SK-N-SH (cell line): ENCODE measurements around the gene BMPR1A. TPM values are rescaled to one million over a fixed set of nuclear protein-coding genes. Genes with fewer than 3 reads are reported as not detected.

Source experiments
- CTCF ChIA-PET: fragments of 300-600, 350-600 bp; formaldehyde crosslinking; extraction: SDS; loops from one replicate; lab custom pipeline; 2021; lab: Yijun Ruan, JAX
- POLR2A ChIA-PET: fragments of 350-600 bp; sonication (Branson Sonifier 250); formaldehyde crosslinking; extraction: SDS; loops from one replicate; lab custom pipeline; 2020; ENCODE audit warnings: antibody characterized with exemption, inconsistent platforms; lab: Yijun Ruan, JAX
- DNase-seq: peaks from one replicate; pipeline ENCODE4 v3.0.0; 2012
- H2AFZ ChIP-seq: fragments of 200-600 bp; sonication (generic); 2 replicates; pipeline ENCODE4 v1.8.1; 2016; ENCODE audit warnings: antibody characterized with exemption, mild to moderate bottlenecking, low read depth
- H3F3A ChIP-seq: fragments of 200-600 bp; sonication (generic); replicated peaks from 2 replicates; pipeline ENCODE3; 2016; ENCODE audit warnings: antibody characterized with exemption, mild to moderate bottlenecking; ENCODE audit not compliant: insufficient read depth
- H3K27ac ChIP-seq, 2 experiments: fragments of 200-500 bp in 1 of 2; fragments of 200-600 bp in 1 of 2; sonication (Bioruptor generic) in 1 of 2; sonication (generic), shearing (Covaris generic) in 1 of 2; 2 replicates each; pipeline versions ENCODE4 v1.5.1 to v1.6.1; 2014 to 2016; ENCODE audit warnings: low read depth in 2 of 2, inconsistent platforms in 1 of 2, low read length in 1 of 2, mild to moderate bottlenecking in 1 of 2, mixed read lengths in 1 of 2
- H3K27me3 ChIP-seq: fragments of 200-600 bp; sonication (generic), shearing (Covaris generic); 2 replicates; pipeline ENCODE4 v1.6.1; 2016; ENCODE audit warnings: mixed run types; ENCODE audit not compliant: insufficient read depth
- H3K36me3 ChIP-seq, 2 experiments: fragments of 200-500 bp in 1 of 2; fragments of 200-600 bp in 1 of 2; sonication (Bioruptor generic) in 1 of 2; sonication (generic) in 1 of 2; replicated peaks in 1 of 2; 2 replicates each; pipeline versions ENCODE3 to v1.5.1; 2014 to 2016; ENCODE audit warnings: low read length in 1 of 2, mild to moderate bottlenecking in 1 of 2; ENCODE audit not compliant: insufficient read depth in 2 of 2, control insufficient read depth in 1 of 2
- H3K4me1 ChIP-seq, 2 experiments: fragments of 200-500 bp in 1 of 2; fragments of 200-600 bp in 1 of 2; sonication (Bioruptor generic) in 1 of 2; sonication (generic), shearing (Covaris generic) in 1 of 2; 2 replicates each; pipeline versions ENCODE4 v1.5.1 to v1.6.1; 2014 to 2016; ENCODE audit warnings: low read depth in 1 of 2, low read length in 1 of 2, mixed run types in 1 of 2; ENCODE audit not compliant: insufficient read depth in 2 of 2, control insufficient read depth in 1 of 2
- H3K4me2 ChIP-seq: fragments of 200-600 bp; sonication (generic), shearing (Covaris generic); 2 replicates; pipeline ENCODE4 v1.6.1; 2017; ENCODE audit warnings: mixed run types
- H3K4me3 ChIP-seq, 2 experiments: fragments of 200-500 bp in 1 of 2; fragments of 200-600 bp in 1 of 2; sonication (Bioruptor generic) in 1 of 2; sonication (generic), shearing (Covaris generic) in 1 of 2; 2 replicates each; pipeline versions ENCODE4 v1.5.1 to v1.8.1; 2014 to 2016; ENCODE audit warnings: low read depth in 2 of 2, inconsistent platforms in 1 of 2, low read length in 1 of 2, mild to moderate bottlenecking in 1 of 2, mixed read lengths in 1 of 2, moderate library complexity in 1 of 2
- H3K79me2 ChIP-seq: fragments of 200-600 bp; sonication (generic); 2 replicates; pipeline ENCODE4 v1.8.1; 2017; ENCODE audit warnings: mild to moderate bottlenecking; ENCODE audit not compliant: insufficient read depth
- H3K9ac ChIP-seq: fragments of 200-600 bp; sonication (generic); 2 replicates; pipeline ENCODE4 v1.6.1; 2017; ENCODE audit warnings: mixed run types
- H3K9me2 ChIP-seq: fragments of 200-600 bp; sonication (generic); 2 replicates; pipeline ENCODE4 v1.6.1; 2017; ENCODE audit warnings: mixed run types
- H3K9me3 ChIP-seq: fragments of 200-600 bp; sonication (generic); 2 replicates; pipeline ENCODE4 v1.6.1; 2017; ENCODE audit warnings: mixed run types, mild to moderate bottlenecking, moderate library complexity
- H4K20me1 ChIP-seq: fragments of 200-600 bp; sonication (generic); 2 replicates; pipeline ENCODE4 v1.6.1; 2017; ENCODE audit warnings: mild to moderate bottlenecking, mixed run types; ENCODE audit not compliant: insufficient read depth
- CHD2 ChIP-seq: fragments of 150-350 bp; IDR thresholded peaks from 2 replicates; pipeline ENCODE4 v1.6.1; 2018; ENCODE audit warnings: low read length; ENCODE audit not compliant: partially characterized antibody
- EZH2phosphoT487 ChIP-seq: fragments of 200-600 bp; sonication (generic); IDR thresholded peaks from 2 replicates; pipeline ENCODE4 v1.6.1; 2017; ENCODE audit warnings: low read depth, mixed run types, mild to moderate bottlenecking, antibody characterized with exemption, moderate library complexity, borderline replicate concordance
- FOSL2 ChIP-seq: IDR thresholded peaks from 2 replicates; pipeline ENCODE4 v1.4.0; 2012; ENCODE audit warnings: low read depth, mild to moderate bottlenecking, moderate library complexity, borderline replicate concordance
- FOXJ3 ChIP-seq: sonication (generic); formaldehyde crosslinking; IDR thresholded peaks from 2 replicates; pipeline ENCODE4 v1.5.1; 2020; ENCODE audit warnings: mild to moderate bottlenecking, missing genetic modification reagents
- GABPA ChIP-seq: IDR thresholded peaks from 2 replicates; pipeline ENCODE4 v1.4.0; 2012; ENCODE audit warnings: low read depth, mild to moderate bottlenecking
- IRF3 ChIP-seq: fragments of 150-350 bp; IDR thresholded peaks from 2 replicates; pipeline ENCODE4 v1.6.1; 2016; ENCODE audit warnings: mild to moderate bottlenecking, low read depth, low read length
- NRF1 ChIP-seq: IDR thresholded peaks from 2 replicates; pipeline ENCODE4 v1.6.1; 2012; ENCODE audit warnings: low read depth, mild to moderate bottlenecking, low read length
- PBX3 ChIP-seq: IDR thresholded peaks from 2 replicates; pipeline ENCODE4; 2012
- POLR2AphosphoS5 ChIP-seq: IDR thresholded peaks from 2 replicates; pipeline ENCODE4 v1.6.1; 2012; ENCODE audit warnings: low read depth, low read length
- RFX5 ChIP-seq: IDR thresholded peaks from 2 replicates; pipeline ENCODE4 v1.6.1; 2012; ENCODE audit warnings: mild to moderate bottlenecking, improper control_type of control experiment, low read length
- RXRA ChIP-seq: IDR thresholded peaks from 2 replicates; pipeline ENCODE4 v1.4.0; 2012; ENCODE audit warnings: low read depth, mild to moderate bottlenecking, borderline replicate concordance
- SIN3A ChIP-seq: IDR thresholded peaks from 2 replicates; pipeline ENCODE4 v1.6.1; 2012; ENCODE audit warnings: low read depth, mild to moderate bottlenecking, low read length, moderate library complexity, borderline replicate concordance
- SMC3 ChIP-seq: IDR thresholded peaks from 2 replicates; pipeline ENCODE4 v1.6.1; 2012; ENCODE audit warnings: low read depth, low read length, improper control_type of control experiment
- ZBTB33 ChIP-seq: IDR thresholded peaks from 2 replicates; pipeline ENCODE4 v1.4.0; 2012; ENCODE audit warnings: low read depth, borderline replicate concordance
- WGBS: methylation state at CpG from one replicate; pipeline ENCODE4 v1.1.6; 2017; ENCODE audit warnings: low lambda C conversion rate; 5-methylcytosine and 5-hydroxymethylcytosine counted together
- polyA plus RNA-seq, 3 experiments: library from polyadenylated mRNA; depleted of rRNA; stranded (reverse); fragments of >200 nt; gene quantifications; 2 replicates each; pipeline ENCODE4 v1.2.3, GENCODE V29; 2012

BMPR1A gene
- polyA plus RNA-seq, 1 of the 3 experiments (the other 2 are of a cell fraction) = 12.7 TPM

GRCh38 chr10:86727470-86727869, 28.9 kb upstream of the BMPR1A start (continued):
- TF ChIP-seq EZH2phosphoT487 = no peak
- no peak for TF ChIP-seq RFX5
- no peak for TF ChIP-seq PBX3

- TF ChIP-seq GABPA = no peak
- no peak for TF ChIP-seq FOXJ3 (CRISPR knock-in tag)
- no peak for TF ChIP-seq SMC3
- no peak for TF ChIP-seq ZBTB33
- no peak for TF ChIP-seq SIN3A
- no peak for TF ChIP-seq IRF3
- TF ChIP-seq RXRA = no peak
- no peak for TF ChIP-seq POLR2AphosphoS5
- no peak for TF ChIP-seq NRF1
- no peak for TF ChIP-seq CHD2
- TF ChIP-seq FOSL2 = no peak
- no peaks in the 10 kb centered on the region for H4K20me1 ChIP-seq
- H3K79me2 ChIP-seq = no peaks in the 10 kb centered on the region
- H3K27ac ChIP-seq = no peak overlapping the region
- H3K9ac ChIP-seq = no peak overlapping the region
- WGBS = 86% methylated on average over 3 of the region's 3 CpGs
- POLR2A ChIA-PET = no interaction called here
- CTCF ChIA-PET = no interaction called here
- no peaks in the 10 kb centered on the region for H3K27me3 ChIP-seq
- H3K4me1 ChIP-seq = peaks cover 0 to 8% of the 10 kb centered on the region in 2 experiments; a peak in 1 of 4 replicates
- H3K4me2 ChIP-seq = no peak overlapping the region
- no peak for DNase-seq
- no peaks in the 10 kb centered on the region for H3F3A ChIP-seq
- no peak overlapping the region for H2AFZ ChIP-seq
- no peaks in the 10 kb centered on the region for H3K9me3 ChIP-seq
- no peaks in the 10 kb centered on the region for H3K9me2 ChIP-seq
- no peak overlapping the region for H3K4me3 ChIP-seq
- no peaks in the 10 kb centered on the region for H3K36me3 ChIP-seq
Observed at GRCh38 chr10:86728056-86728455, 28.4 kb upstream of the BMPR1A start.
